B cell (primary cell): ENCODE measurements around the gene TAL1. TPM values are rescaled to one million over a fixed set of nuclear protein-coding genes. Genes with fewer than 3 reads are reported as not detected.

Source experiments
- ATAC-seq: fragments of 200-7000 bp; cut with Tn5 transposase; one replicate; pipeline ENCODE4 v1.10.0; 2021; ENCODE audit warnings: low read depth, mild to moderate bottlenecking, moderate number of reproducible peaks, moderate library complexity
- CTCF ChIA-PET: fragments of 350-600 bp; sonication (Branson Sonifier 250); formaldehyde crosslinking; loops from one replicate; lab custom pipeline; 2021; ENCODE audit warnings: antibody characterized with exemption, inconsistent platforms; lab: Charles Lee
- POLR2A ChIA-PET: fragments of 350-600 bp; sonication (Branson Sonifier 250); formaldehyde crosslinking; loops from one replicate; lab custom pipeline; 2021; ENCODE audit warnings: antibody characterized with exemption; lab: Charles Lee
- DNase-seq: peaks from one replicate; pipeline ENCODE4 v3.0.0; 2013
- H2AFZ ChIP-seq: 2 replicates; pipeline ENCODE4 v1.6.1; 2012; ENCODE audit warnings: mild to moderate bottlenecking, low read depth, low read length; ENCODE audit not compliant: insufficient read depth, poor library complexity, severe bottlenecking
- H3K27ac ChIP-seq, 2 donors: 1 replicate in 1 of 2; 2 replicates in 1 of 2; pipeline ENCODE4 v1.5.1; 2012 to 2013; ENCODE audit warnings: low read length in 2 of 2, mild to moderate bottlenecking in 2 of 2, moderate library complexity in 1 of 2
- H3K27me3 ChIP-seq, 4 experiments: fragments of 200-600 bp in 1 of 4; sonication (generic) in 1 of 4; replicated peaks in 1 of 4; 1 replicate in 2 of 4; 2 replicates in 2 of 4; pipeline versions ENCODE4 v1.6.1 to v1.7.0; 2013 to 2016; ENCODE audit warnings: low read length in 3 of 4, mild to moderate bottlenecking in 2 of 4, mixed read lengths in 1 of 4, moderate library complexity in 1 of 4; ENCODE audit not compliant: insufficient read depth in 4 of 4, control insufficient read depth in 3 of 4; ENCODE audit errors: control extremely low read depth in 1 of 4
- H3K36me3 ChIP-seq, 2 experiments: replicated peaks in 1 of 2; 1 replicate in 1 of 2; 2 replicates in 1 of 2; pipeline versions ENCODE4 v1.6.1 to v1.7.1; 2013; ENCODE audit warnings: low read length in 1 of 2; ENCODE audit not compliant: insufficient read depth in 2 of 2, control insufficient read depth in 1 of 2; ENCODE audit errors: control extremely low read depth in 1 of 2, extremely low read depth in 1 of 2
- H3K4me1 ChIP-seq, 2 donors: fragments of 200-600 bp in 1 of 2; sonication (generic) in 1 of 2; 1 replicate in 1 of 2; 2 replicates in 1 of 2; pipeline versions ENCODE4 v1.5.1 to v1.6.1; 2013 to 2017; ENCODE audit warnings: low read length in 2 of 2; ENCODE audit not compliant: control insufficient read depth in 2 of 2, insufficient read depth in 2 of 2
- H3K4me2 ChIP-seq: replicated peaks from 2 replicates; pipeline ENCODE3; 2012; ENCODE audit warnings: mild to moderate bottlenecking, low read depth, low read length; ENCODE audit not compliant: poor library complexity, severe bottlenecking
- H3K4me3 ChIP-seq, 5 experiments: fragments of 200-600 bp in 1 of 5; sonication (generic) in 1 of 5; 1 replicate in 3 of 5; 2 replicates in 2 of 5; pipeline versions ENCODE4 v1.5.1 to v1.7.0; 2011 to 2016; ENCODE audit warnings: low read length in 4 of 5, mild to moderate bottlenecking in 4 of 5, low read depth in 2 of 5, control low read depth in 1 of 5, moderate library complexity in 1 of 5; ENCODE audit not compliant: insufficient read depth in 1 of 5; ENCODE audit errors: control extremely low read depth in 1 of 5, extremely low read depth in 1 of 5
- H3K79me2 ChIP-seq: fragments of 200-600 bp; sonication (generic); one replicate; pipeline ENCODE4 v1.6.0; 2016; ENCODE audit warnings: low read length; ENCODE audit not compliant: control insufficient read depth, insufficient read depth
- H3K9ac ChIP-seq: fragments of 200-600 bp; sonication (generic); 2 replicates; pipeline ENCODE4 v1.6.1; 2017; ENCODE audit warnings: mild to moderate bottlenecking, low read length, moderate library complexity
- H3K9me3 ChIP-seq, 3 donors: one replicate each; pipeline versions ENCODE4 v1.6.1 to v1.7.1; 2013; ENCODE audit warnings: low read length in 2 of 3; ENCODE audit not compliant: control insufficient read depth in 2 of 3, insufficient read depth in 1 of 3; ENCODE audit errors: control extremely low read depth in 1 of 3
- H4K20me1 ChIP-seq: 2 replicates; pipeline ENCODE4 v1.6.0; 2012; ENCODE audit warnings: mild to moderate bottlenecking, low read length; ENCODE audit not compliant: insufficient read depth, control insufficient read depth, poor library complexity, severe bottlenecking
- H3K27ac Mint-ChIP-seq: one replicate; pipeline ENCODE4 v1.8.0; 2021; ENCODE audit warnings: mixed read lengths
- H3K27me3 Mint-ChIP-seq: one replicate; pipeline ENCODE4 v1.8.0; 2021; ENCODE audit warnings: mixed read lengths
- H3K4me1 Mint-ChIP-seq: one replicate; pipeline ENCODE4 v1.8.0; 2021; ENCODE audit warnings: mixed read lengths
- H3K4me3 Mint-ChIP-seq: one replicate; pipeline ENCODE4 v1.8.0; 2021; ENCODE audit warnings: mixed read lengths
- H3K9me3 Mint-ChIP-seq: one replicate; pipeline ENCODE4 v1.8.0; 2022; ENCODE audit warnings: mixed read lengths; ENCODE audit not compliant: insufficient read depth
- EZH2 ChIP-seq: IDR thresholded peaks from 2 replicates; pipeline ENCODE4 v1.6.1; 2012; ENCODE audit warnings: borderline replicate concordance, low read depth, mild to moderate bottlenecking, moderate library complexity, low read length; ENCODE audit not compliant: insufficient read depth, poor library complexity, severe bottlenecking
- WGBS: methylation state at CpG from one replicate; pipeline ENCODE4 v1.1.5; 2013; ENCODE audit warnings: missing lambda C conversion rate; ENCODE audit not compliant: insufficient coverage; 5-methylcytosine and 5-hydroxymethylcytosine counted together
- intact Hi-C: fragments of 100-400 bp; cut with micrococcal nuclease; formaldehyde crosslinking; loops from one replicate; pipeline ENCODE4 v1.10.0; 2022
- polyA minus RNA-seq: library from RNA; depleted of rRNA, polyadenylated mRNA; stranded (reverse); fragments of >200 nt; gene quantifications from 2 replicates; pipeline ENCODE4 v1.2.3, GENCODE V29; 2012
- polyA plus RNA-seq: library from polyadenylated mRNA; depleted of rRNA; stranded (reverse); fragments of >200 nt; gene quantifications from 2 replicates; pipeline ENCODE4 v1.2.3, GENCODE V29; 2012
- total RNA-seq, 2 donors: library from RNA; stranded (reverse); fragments of 120-200 nt in 1 of 2; gene quantifications; 1 replicate in 1 of 2; 2 replicates in 1 of 2; pipeline versions ENCODE4 v1.2.3 to v1.2.4, GENCODE V29; 2013 to 2022
- TF ChIP-seq, protein P1 (sequence below): fragments of 200-600 bp; IDR thresholded peaks from one replicate; pipeline ENCODE4 v1.8.0; 2022; ENCODE audit warnings: antibody characterized with exemption, mild to moderate bottlenecking

Gene TAL1
- total RNA-seq (not detected in 2 replicates), polyA plus RNA-seq (0.06 TPM in 1 of 2 replicates, not detected in the other), polyA minus RNA-seq (0.17 and 2.1 TPM in 2 replicates)
- 7.3 TPM for total RNA-seq (2013)

DNA sequence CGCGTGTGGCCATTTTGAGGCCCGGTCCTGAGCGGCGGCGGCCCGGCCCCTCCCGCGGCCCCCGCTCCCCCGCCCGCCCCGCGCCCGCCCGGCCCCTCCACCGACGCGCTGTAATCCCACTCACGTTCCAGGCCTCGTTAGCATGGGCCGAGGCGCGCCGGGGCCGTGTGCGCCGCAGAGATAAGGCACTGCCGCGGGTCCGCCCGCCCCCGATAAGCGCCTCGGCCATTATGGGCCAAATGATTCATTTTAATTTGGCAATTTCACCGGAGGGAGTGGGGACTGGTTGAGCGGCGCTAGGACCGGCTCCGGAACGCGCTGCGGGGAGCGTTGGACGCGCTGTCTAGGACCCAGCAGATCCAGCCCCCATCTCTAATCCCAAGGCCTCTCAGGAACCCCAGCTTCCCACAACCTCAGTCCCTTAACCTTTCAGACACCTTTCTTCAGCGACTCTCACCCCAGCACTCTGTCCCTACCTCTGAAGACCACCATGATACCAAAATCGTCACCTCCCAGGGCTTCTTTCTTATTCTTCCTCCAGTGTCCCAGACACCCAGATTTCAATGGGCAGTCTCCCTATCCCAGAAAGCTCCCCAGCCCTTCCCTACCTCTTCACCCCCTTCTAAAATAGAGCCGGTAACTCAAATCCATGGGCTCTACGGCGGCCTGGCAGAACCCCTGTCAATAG, at the start of gene TAL1:
TAL1 (minus strand) TSS at position 39 of the 688 bp plus-strand sequence. CDS start 6,337 bp downstream, outside the sequence.
- peak within 1 kb of the TSS in 4 of 5 experiments; percentile 2 to 47 (median 38) for H3K4me3 ChIP-seq
- H3K9me3 Mint-ChIP-seq, result no peaks in the 10 kb centered on the region
- CTCF ChIA-PET, result interaction anchor here (1.1 kb wide), 1 partner anchor 204 kb away, joined by 3 read pairs; no protein-coding TSS in a partner anchor

DNA sequence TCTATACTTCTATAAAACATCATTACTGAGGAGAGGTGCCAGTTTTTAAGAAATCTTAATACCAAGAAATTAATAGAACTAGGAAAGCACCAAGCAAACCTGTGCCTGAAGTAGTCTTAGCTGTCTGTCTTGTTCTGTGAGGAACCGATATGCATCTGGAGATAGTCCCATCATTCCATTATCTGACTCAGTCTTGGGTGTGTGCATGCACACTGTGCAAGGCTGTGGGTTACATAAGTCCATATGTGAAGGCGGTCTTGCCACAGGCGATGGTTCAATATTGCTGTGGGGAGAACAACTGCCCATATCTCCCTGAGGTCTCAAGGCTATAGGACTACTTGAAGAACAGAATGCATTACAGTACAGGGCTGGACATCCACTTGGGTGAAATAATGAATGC, 48.1 kb upstream of the TAL1 start:
- no peaks in the 10 kb centered on the region for H3K27me3 Mint-ChIP-seq
- no peak overlapping the region for H3K4me3 ChIP-seq
- intact Hi-C loops, result no loop called here
- no peaks in the 10 kb centered on the region for H3K4me1 ChIP-seq
- H3K36me3 ChIP-seq, result no peaks in the 10 kb centered on the region
- H3K79me2 ChIP-seq, result peaks cover 5% of the 10 kb centered on the region
- 100% methylated on average over 3 of the region's 3 CpGs for WGBS
- H3K9me3 Mint-ChIP-seq, result no peaks in the 10 kb centered on the region
- no peak overlapping the region for H3K27ac ChIP-seq
- H3K4me1 Mint-ChIP-seq, result no peaks in the 10 kb centered on the region
- H3K27ac Mint-ChIP-seq, result no peak overlapping the region
- POLR2A ChIA-PET, result no interaction called here
- no peaks in the 10 kb centered on the region for H3K9me3 ChIP-seq
- no peak for DNase-seq
- ATAC-seq, result no peak
- no peaks in the 10 kb centered on the region for H3K27me3 ChIP-seq
- H3K4me3 Mint-ChIP-seq, result no peak overlapping the region
- TF ChIP-seq EZH2, result no peak
- TF ChIP-seq, protein P1, sequence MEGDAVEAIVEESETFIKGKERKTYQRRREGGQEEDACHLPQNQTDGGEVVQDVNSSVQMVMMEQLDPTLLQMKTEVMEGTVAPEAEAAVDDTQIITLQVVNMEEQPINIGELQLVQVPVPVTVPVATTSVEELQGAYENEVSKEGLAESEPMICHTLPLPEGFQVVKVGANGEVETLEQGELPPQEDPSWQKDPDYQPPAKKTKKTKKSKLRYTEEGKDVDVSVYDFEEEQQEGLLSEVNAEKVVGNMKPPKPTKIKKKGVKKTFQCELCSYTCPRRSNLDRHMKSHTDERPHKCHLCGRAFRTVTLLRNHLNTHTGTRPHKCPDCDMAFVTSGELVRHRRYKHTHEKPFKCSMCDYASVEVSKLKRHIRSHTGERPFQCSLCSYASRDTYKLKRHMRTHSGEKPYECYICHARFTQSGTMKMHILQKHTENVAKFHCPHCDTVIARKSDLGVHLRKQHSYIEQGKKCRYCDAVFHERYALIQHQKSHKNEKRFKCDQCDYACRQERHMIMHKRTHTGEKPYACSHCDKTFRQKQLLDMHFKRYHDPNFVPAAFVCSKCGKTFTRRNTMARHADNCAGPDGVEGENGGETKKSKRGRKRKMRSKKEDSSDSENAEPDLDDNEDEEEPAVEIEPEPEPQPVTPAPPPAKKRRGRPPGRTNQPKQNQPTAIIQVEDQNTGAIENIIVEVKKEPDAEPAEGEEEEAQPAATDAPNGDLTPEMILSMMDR, result no peak
- CTCF ChIA-PET, result no interaction called here
- H3K9ac ChIP-seq, result no peak overlapping the region
- no peaks in the 10 kb centered on the region for H4K20me1 ChIP-seq
- H3K4me2 ChIP-seq, result no peak overlapping the region
- H2AFZ ChIP-seq, result no peak overlapping the region

More for the DNA sequence above, at the start of gene TAL1:
- Histone ChIP-seq H3K27me3 (peaks cover 0 to 84% (median 62%) of the 10 kb centered on the region in 4 experiments), H2AFZ (peak within 1 kb of the TSS; percentile 49), H3K4me1 (peaks cover 36 to 38% of the 10 kb centered on the region in 2 donors), H3K9me3 (peaks cover 0 to 29% (median 0%) of the 10 kb centered on the region in 3 donors), H4K20me1 (no peaks in the 10 kb centered on the region), H3K79me2 (no peaks in the 10 kb centered on the region), H3K4me2 (peak within 1 kb of the TSS; percentile 72), H3K9ac (peak within 1 kb of the TSS; percentile 52), H3K27ac (no peak within 1 kb of the TSS), H3K36me3 (no peaks in the 10 kb centered on the region)
- H3K27me3 Mint-ChIP-seq, result peaks cover 74% of the 10 kb centered on the region
- peak within 1 kb of the TSS; percentile 83 for H3K4me3 Mint-ChIP-seq
- intact Hi-C loops, result no loop called here
- POLR2A ChIA-PET, result no interaction called here
- TF ChIP-seq EZH2, result peak; percentile 32
- TF ChIP-seq, protein P1, result no peak
- DNase-seq, result peak; percentile 41
- H3K27ac Mint-ChIP-seq, result peak within 1 kb of the TSS; percentile 57
- ATAC-seq, result no peak
- peaks cover 32% of the 10 kb centered on the region for H3K4me1 Mint-ChIP-seq
- 7% methylated on average over 51 of the region's 51 CpGs for WGBS
